ENCODE measurements around the gene CNNM1.
A peak's percentile ranks its signal among the peaks of the same experiment; 100 is the strongest.

CNNM1 gene

GRCh38 chr10:99329304-99329553, at the start of gene CNNM1:
Gene CNNM1 (plus strand): TSS chr10:99329356. CDS start chr10:99329388, 32 bp downstream.
- no peak for DNase-seq (ENCODE audit: low spot score)

GRCh38 chr10:99279626-99280111, 49.5 kb upstream of the CNNM1 start:
- no peak for DNase-seq (ENCODE audit: low spot score)

GRCh38 chr10:99280472-99280871, 48.7 kb upstream of the CNNM1 start:
- DNase-seq (ENCODE audit: low spot score), result no peak

- peak; percentile 8 for DNase-seq (ENCODE audit: low spot score)
Measured at GRCh38 chr10:99285881-99286280, 43.3 kb upstream of the CNNM1 start.

GRCh38 chr10:99290306-99290705, 38.9 kb upstream of the CNNM1 start:
- no peak for DNase-seq (ENCODE audit: low spot score)

GRCh38 chr10:99292159-99292558, 37.0 kb upstream of the CNNM1 start:
- DNase-seq (ENCODE audit: low spot score), result no peak

GRCh38 chr10:99296605-99297004, 32.6 kb upstream of the CNNM1 start:
- DNase-seq (ENCODE audit: low spot score), result no peak

- no peak for DNase-seq (ENCODE audit: low spot score)
Measured at GRCh38 chr10:99297033-99297432, 32.1 kb upstream of the CNNM1 start.

- DNase-seq (ENCODE audit: low spot score), result no peak
Measured at GRCh38 chr10:99303899-99304861, 25.0 kb upstream of the CNNM1 start.

- no peak for DNase-seq (ENCODE audit: low spot score)
Measured at GRCh38 chr10:99304862-99305229, 24.3 kb upstream of the CNNM1 start.

GRCh38 chr10:99312501-99312900, 16.7 kb upstream of the CNNM1 start:
- no peak for DNase-seq (ENCODE audit: low spot score)

GRCh38 chr10:99315853-99316252, 13.3 kb upstream of the CNNM1 start:
- no peak for DNase-seq (ENCODE audit: low spot score)

- DNase-seq (ENCODE audit: low spot score), result no peak
Measured at GRCh38 chr10:99316374-99316773, 12.8 kb upstream of the CNNM1 start.

GRCh38 chr10:99318048-99318447, 11.1 kb upstream of the CNNM1 start:
- DNase-seq (ENCODE audit: low spot score), result no peak

- no peak for DNase-seq (ENCODE audit: low spot score)
Measured at GRCh38 chr10:99318475-99318874, 10.7 kb upstream of the CNNM1 start.

GRCh38 chr10:99325281-99325680, 3.9 kb upstream of the CNNM1 start:
- DNase-seq (ENCODE audit: low spot score), result no peak

GRCh38 chr10:99326871-99327270, 2.3 kb upstream of the CNNM1 start:
- no peak for DNase-seq (ENCODE audit: low spot score)

GRCh38 chr10:99328579-99329303, 415 bp upstream of the CNNM1 start:
- no peak for DNase-seq (ENCODE audit: low spot score)

GRCh38 chr10:99329554-99330346, 594 bp downstream of the CNNM1 start:
- DNase-seq (ENCODE audit: low spot score), result no peak

- DNase-seq (ENCODE audit: low spot score), result no peak
Measured at GRCh38 chr10:99330347-99330924, 1.3 kb downstream of the CNNM1 start.

GRCh38 chr10:99331207-99331803, 2.1 kb downstream of the CNNM1 start:
- no peak for DNase-seq (ENCODE audit: low spot score)

Measured in RKO (cell line).